ENCODE data around the gene CNOT11. TPM values are rescaled to one million over a fixed set of nuclear protein-coding genes. Genes with fewer than 3 reads are reported as not detected.

CNOT11 gene
- total RNA-seq, 1 donor from 2014 or later: 28.7 TPM

DNA sequence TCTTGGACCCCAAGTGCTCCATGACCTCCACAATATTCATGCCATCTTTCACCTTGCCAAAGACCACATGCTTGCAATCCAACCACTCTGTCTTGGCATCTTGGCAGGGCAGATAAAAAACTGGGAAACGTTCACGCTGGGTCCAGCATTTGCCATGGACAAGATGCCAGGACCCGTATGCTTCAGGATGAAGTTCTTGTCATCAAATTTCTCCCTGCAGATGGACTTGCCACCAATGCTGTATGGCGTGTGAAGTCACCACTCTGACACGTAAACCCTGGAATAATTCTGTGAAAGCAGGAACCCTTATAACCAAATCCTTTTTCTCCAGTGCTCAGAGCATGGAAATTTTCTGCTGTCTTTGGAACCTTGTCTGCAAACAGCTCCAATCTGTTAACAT, 21.5 kb downstream of the CNOT11 start:
- no peak for DNase-seq (ENCODE audit: low spot score)

DNA sequence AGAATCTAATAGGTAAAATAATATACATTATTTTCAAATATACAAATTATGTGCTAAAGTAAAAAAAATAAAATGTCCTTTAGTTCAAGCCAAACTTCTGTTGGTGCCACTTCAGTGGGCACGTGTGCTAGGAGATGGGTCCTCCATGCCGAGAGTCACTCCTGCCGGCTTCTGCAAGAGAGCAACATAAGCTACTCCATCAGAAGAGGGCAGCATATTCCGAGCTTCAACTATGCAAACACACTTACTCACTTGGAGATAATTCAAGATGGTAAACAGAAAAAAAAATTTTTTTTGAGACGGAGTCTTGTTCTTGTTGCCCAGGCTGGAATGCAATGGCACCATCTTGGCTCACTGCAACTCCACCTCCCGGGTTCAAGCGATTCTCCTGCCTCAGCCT, 24.4 kb downstream of the CNOT11 start:
- DNase-seq (ENCODE audit: low spot score): no peak

DNA sequence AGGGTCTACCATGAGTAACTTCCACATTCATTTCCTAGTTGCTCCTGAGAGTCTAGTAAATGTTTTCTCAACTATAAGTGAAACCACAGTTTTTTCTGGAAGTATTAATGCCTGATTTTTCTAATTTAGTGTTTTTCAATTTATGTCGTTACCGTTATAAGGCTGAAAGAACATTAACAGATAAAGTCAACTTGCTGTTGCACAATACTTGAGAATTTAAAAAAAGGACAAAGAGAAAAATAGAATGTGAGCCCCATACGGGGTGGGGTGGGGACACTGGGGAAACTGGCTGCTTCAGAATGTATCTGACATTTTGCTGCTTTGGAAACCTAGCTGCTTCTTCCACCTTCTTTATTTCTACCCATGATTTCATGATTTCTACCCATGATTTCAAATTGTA, 26.2 kb downstream of the CNOT11 start:
- DNase-seq (ENCODE audit: low spot score): no peak

DNA sequence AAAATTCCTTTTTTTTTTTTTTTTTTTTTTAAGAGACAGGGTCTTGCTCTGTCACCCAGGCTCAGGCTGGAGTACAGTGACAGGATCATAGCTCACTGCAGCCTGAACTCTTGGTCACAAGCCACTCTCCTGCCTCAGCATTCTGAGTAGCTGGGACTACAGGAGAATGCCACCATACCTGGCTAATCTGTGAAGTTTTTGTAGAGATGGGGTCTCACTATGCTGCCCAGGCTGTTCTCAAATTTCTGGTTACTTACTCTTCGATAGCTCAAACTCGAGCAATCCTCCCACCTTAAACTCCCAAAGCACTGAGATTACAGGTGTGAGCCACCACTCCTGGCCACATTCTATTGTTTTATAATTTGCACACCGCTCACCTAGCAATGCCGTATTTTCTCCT, 28.8 kb downstream of the CNOT11 start:
- no peak for DNase-seq (ENCODE audit: low spot score)

DNA sequence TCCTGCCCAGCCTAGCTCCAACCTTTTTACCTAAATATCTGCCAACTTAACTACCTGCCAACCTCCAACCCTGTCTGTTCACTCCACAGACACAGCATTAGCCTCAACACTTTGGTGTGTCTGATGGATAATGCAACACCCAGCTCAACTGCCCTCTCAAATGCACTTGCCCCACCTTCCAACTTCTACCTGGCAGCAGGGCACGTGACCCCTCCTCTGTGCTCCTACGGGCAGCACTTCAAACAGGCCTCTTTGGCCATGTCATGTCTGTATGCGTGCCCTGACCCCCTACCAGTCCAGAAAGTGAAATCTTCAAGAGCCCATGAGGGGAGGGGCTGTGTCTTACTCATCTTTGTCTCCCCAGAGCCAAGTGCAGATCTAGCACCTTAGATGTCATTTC, 30.3 kb downstream of the CNOT11 start:
- DNase-seq (ENCODE audit: low spot score): no peak

DNA sequence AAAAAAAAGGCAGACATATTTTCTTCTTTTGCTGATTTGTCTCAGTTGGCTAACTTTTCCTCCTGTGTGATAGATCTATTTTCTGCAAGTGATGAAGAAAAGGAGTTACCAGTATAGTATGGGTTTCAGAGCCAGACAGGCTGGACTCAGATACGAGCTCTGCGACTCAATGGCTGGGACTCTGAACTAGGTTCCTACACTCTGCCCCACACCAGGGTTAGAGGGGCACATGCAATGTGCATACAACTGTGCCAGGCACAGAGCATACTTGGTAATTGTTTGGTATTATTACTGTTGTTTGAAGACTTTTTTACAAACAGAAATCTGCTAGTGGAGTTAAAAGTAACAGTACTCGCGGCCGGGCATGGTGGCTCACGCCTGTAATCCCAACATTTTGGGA, 34.0 kb downstream of the CNOT11 start:
- DNase-seq (ENCODE audit: low spot score): no peak

DNA sequence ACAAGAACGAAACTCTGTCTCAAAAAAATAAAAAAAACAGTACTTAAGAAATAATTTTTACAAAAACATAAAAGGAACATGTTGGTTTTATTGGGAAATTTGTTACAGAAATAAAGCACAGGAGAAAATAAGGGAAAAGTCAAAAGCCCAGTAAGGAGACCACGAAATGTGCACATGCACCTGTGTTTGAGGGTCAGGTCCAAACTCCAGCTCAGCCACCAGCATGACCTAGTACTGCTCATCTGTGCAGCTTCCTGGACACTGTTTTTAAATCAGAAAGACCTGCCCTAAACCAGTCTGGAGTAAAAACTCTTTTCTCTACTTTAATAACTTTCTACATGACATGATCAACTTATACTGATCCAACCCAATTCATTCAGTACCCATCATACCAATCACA, 34.6 kb downstream of the CNOT11 start:
- no peak for DNase-seq (ENCODE audit: low spot score)

DNA sequence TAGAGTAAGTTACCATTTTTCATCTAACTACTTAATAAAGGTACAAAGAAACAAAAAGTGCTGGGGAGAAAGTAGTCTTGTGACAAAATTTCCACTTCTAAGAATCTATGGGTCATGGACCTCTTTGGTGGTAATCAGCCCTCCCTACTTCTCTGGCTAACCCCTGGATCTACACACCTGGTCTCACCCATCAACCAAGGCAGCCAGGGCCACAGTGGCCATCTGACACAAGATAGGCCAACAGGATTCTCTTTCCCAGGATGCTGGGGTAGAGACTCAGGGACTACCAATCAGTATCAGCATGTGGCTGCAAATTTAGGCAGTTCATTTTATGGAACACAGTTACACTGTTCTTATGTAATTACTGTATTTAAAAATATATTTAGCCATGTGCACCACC, 38.0 kb downstream of the CNOT11 start:
- no peak for DNase-seq (ENCODE audit: low spot score)

DNA sequence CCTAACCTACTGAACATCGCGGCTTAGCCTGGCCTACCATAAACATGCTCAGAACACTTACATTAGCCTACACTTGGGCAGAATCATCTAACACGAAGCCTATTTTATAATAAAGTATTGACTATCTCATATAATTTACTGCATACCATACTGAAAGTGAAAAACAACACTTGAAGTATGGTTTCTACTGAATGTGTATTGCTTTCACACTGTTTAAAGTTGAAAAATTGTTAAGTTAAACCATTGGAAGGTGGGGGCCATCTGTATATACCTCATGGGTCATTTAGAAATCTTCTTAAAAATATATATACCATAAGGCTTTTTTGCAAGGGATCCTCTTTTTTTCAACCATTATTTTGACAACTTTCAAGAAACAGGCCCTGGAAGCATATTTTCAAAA, 39.3 kb downstream of the CNOT11 start:
- DNase-seq (ENCODE audit: low spot score): no peak

DNA sequence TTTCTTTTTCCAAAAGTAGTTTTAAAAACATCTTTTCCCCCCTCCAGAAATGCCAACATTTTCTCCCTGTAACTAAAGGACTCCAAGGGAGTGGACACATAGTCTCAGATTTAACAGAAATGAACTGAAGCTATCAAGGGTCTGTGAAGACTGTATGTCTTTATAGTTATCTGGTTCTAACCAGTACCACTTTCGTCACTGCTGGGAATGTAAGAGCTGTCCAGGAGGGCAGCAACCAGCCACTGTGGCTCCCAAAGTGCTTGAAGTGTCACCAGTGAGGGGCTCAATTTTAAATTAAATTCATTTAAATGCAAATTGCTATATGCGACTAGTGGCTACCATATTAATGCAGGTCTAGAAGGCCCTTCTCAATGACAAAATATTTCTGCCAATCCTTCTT, 40.9 kb downstream of the CNOT11 start:
- DNase-seq (ENCODE audit: low spot score): no peak

DNA sequence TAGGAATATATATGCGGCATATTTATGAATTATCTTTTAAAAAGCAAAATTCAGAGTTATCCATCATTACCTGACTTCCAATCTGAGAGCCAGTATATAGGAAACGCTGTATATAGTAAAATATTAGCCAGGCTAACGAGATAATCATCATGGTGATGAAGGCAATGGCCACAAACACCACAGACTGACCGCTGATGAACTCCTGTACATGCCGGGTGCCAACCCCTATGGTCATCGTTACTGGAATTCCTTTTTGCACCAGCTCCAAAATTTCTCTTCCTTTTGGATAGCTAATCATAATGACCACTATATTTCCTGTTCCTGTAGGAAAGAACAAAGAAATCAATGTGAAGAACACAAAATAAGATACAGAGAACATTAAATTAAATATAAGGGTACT, 42.2 kb downstream of the CNOT11 start:
- no peak for DNase-seq (ENCODE audit: low spot score)

DNA sequence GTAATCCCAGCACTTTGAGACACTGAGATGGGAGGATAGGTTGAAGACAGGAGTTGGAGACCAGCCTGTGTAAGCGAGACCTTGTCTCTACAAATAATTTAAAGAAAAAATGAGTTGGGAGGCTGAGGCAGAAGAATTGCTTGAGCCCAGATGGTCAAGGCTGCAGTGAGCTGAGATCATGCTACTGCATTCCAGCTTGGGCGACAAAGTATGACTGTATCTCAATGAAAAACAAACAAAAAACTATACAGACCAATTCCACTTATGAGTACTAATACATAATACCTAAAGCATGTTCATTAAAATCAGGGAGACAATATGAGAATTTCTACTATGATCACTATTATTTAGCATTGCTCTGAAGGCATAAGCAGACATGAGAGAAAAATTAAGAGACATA, 43.2 kb downstream of the CNOT11 start:
- DNase-seq (ENCODE audit: low spot score): no peak

DNA sequence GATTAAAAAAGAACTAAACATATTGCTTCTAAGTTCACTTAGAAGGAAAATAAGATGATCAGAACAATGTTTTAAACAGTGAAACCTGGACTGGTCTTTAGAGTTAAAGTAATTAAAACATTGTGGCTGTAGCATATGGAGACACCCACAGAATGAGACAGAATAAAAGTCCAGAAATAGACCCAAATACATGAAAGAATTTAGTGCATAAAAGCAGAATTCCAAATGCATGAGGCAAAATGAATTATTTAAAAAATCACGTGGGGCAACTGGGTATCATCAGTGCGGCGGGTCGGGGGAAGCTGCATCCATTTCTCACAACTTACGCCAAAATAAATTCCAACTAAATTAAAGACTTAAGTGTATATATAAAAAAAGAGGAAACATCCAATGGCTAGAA, 43.7 kb downstream of the CNOT11 start:
- DNase-seq (ENCODE audit: low spot score): no peak

DNA sequence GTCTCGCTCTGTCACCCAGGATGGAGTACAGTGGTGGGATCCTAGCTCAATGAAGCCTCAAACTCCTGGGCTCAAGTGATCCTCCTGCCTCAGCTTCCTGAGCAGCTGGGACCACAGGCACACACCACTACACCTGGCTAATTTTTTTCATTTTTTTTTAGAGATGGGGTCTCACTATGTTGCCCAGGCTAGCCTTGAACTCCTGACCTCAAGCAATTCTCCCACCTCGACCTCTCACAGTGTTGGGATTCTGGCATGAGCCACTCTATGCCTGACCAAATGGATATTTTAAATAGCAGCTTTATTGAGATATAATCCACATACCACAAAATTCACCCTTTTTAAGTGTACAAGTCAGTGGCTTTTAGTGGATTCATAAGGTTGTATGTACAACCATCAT, 44.7 kb downstream of the CNOT11 start:
- no peak for DNase-seq (ENCODE audit: low spot score)

DNA sequence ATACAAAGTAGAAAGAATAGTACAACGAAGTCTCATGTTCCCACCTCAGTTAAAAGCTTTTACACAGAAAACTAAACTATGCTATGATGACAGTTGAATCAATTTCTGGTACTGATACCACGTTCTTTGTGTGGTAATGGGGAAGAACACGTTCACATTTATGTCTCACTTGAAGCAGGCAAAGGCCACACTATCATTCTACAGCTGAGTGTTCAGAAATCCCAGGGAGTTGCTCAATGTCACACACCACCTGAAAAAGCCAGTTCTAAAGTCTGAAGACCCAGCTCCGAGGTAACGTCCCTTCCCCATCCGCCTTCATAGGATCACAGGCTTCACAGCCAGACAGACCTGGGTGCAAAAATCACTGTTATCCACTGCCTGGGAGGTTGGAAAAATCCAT, 46.9 kb downstream of the CNOT11 start:
- DNase-seq (ENCODE audit: low spot score): no peak

DNA sequence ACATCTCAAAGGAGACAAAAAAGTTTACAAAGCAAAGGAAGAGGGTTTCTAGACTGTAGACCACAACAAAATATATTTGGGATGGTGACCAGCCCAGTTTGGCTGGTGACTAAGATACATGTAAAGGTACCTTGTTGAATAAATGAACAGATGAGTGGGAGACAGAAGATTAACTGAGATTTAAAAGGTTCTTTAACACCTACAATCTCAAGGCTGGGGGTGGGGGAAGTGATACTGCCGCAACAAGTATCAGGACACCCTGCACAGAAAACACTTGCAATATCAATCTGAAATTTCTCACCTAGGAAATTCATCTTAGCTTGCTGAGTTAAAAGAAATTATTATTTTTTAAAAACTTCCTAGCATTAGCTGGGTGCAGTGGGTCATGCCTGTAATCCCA, 47.5 kb downstream of the CNOT11 start:
- DNase-seq (ENCODE audit: low spot score): no peak

DNA sequence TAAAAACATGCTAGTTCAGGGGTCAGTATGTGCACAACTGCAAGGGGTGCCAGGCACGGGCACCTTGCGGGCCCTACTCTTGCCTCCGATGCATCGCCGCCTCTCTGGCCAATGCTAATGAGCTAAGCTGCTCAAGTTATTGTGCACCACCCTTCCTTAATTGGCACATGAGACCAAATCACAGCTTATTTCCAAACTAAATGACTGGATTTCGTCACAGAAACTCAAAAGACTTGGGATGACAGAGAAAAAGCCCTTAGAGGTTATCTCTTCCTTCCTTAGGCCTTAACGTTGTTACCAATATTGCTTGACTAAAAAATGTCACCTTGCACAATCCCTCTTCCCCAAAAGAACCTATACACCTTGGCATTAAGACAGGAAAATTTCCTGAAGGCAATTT, 48.1 kb downstream of the CNOT11 start:
- DNase-seq (ENCODE audit: low spot score): no peak

DNA sequence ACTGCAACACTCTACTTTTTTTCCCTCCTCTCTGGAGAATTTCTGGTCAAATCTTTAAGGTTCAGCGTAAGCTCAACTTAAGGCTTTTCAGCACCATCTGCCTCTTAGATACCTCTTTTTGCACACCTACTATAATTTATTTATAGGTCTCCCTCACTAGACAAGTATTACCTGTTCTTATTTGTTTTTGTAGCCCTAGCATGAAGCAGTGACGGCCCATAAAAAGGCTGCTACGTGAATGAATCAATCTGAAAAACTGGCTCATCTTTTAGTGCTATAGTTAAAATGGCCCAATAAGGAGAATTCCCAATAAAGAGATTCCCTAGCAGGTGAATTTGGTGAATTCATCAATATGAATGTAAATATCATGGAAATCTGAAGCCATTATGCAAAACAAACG, 49.3 kb downstream of the CNOT11 start:
- DNase-seq (ENCODE audit: low spot score): no peak

DNA sequence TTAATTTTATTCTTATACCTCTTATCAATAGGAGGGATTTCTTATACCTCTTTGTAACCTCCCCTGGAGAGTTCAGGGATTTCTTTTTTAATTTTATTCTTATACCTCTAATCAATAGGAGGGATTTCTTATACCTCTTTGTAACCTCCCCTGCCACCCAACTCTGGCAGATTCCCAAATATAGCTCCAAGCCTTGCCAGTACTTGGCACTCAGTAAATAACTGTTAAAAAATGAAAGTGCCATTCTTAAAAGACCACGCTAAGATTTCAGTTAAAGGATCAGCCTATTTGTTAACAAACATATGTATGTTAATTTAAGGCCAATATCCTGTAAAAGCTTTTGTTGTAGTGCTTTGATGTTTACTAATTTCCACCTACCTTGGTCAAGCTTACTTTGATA, 51.0 kb downstream of the CNOT11 start:
- no peak for DNase-seq (ENCODE audit: low spot score)

DNA sequence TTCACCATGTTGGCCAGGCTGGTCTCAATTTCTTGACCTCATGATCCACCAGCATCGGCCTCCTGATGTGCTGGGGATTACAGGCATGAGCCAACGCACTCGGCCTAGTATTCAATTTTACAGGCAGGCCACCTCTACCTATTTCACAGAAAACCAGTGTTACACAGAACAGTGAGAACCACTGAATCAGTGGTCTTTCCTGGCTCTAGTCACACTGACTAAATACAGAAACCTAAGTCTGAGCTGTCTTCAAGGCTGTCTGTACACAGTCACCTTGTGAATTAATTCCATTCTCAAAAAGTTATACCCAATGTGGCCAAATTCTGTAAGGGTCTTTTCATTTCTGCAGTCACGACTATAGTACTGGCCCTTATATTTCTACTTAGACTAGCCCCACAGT, 52.3 kb downstream of the CNOT11 start:
- no peak for DNase-seq (ENCODE audit: low spot score)

DNA sequence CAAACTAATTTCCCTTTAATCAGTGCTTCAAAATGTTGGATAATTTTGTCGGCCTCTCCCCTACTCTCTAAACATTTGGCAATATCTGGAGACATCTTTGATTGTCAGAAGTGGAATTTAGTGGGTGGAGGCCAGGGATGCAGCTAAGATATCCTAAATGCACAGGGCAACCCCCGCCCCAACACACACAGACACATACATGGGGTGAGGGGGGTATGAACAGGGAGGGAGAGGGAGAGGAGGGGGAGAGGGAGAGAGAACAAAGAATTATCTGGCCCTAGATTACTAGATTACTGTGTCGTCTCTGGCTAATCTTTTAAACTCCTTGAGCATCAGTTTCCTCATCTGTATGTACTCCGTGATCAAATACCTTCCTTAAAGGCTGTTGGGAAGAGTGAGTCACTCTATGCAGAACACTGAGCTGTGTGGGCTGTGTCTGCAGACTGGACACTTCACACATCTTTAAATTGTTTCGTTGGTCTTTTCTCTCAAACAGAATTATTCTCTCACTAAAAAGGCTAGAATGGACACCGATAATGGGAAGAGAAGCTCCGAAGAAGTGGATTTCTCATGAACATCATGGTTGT, 52.9 kb downstream of the CNOT11 start:
- no peak for DNase-seq (ENCODE audit: low spot score)

DNA sequence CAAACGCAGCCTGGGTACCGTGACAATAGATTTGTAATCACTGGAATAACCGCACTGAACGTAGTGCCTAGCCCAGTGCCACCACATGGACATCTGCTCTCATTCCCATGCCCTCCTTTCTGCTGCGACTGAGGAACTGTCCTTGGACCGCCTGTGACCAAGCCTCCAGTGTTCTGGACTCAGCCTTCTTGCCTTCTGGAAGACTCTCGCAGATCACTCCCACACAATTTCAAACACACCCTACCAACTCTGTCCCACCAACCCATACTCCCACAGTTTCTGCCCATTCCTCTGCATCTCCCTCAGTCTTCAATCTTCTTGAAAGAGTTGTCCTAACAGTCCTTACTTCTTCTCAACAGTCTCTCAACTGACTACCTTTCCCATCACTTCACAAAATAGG, 53.7 kb downstream of the CNOT11 start:
- DNase-seq (ENCODE audit: low spot score): no peak

DNA sequence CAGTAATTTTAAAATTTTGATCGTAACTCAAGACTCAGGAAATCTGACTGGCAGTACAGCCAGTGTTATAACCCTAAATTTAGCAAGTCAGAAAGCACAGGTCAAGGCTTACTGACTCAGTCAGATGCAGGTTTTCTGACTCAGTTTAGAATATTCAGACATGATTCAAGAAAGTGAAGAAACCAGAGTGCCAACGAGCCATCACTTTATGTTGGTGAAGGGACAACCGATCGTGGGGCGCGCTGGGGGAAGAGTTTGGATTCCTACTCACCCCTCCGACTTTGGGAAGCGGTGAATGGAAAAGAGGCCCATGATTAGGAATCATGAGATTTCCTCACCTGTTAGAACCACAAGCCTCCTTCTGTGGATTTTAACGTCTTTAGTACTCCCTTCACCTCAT, 54.8 kb downstream of the CNOT11 start:
- no peak for DNase-seq (ENCODE audit: low spot score)

DNA sequence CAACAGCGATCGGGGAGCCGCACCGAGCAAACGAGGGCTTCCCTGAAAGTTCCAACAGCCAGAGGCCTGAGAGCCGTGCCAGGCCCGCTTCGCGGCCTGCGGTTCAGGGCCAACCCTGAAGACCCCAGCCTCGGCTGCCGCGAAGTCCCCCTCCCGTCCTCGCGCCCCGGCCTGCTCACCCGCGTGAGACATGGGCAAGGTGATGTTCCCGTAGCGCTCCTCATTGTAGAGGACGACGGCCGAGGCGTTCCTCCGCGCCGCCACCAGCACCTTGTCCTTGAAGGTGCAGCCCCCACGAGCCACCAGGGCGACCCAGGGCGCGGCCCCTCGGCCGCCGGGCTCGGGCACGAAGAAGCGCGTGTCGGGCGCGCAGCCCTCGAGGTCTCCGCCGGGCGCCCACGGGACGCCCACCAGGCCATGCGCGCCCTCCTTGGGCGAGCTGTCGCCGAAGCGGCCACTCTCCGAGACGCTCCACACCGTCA, 55.3 kb downstream of the CNOT11 start:
- no peak for DNase-seq (ENCODE audit: low spot score)
